Epithelial cell of prostate (primary cell): Measurements from ENCODE around the gene UBE2H.
"Not testable (repeated sequence)": the region's sequence is repeated elsewhere in the genome, so short reads cannot be mapped to it uniquely, and the experiment has no call there.

Experiments used
- DNase-seq: peaks from one replicate; pipeline ENCODE4 v3.0.0-alpha.2; 2011; ENCODE audit warnings: low read depth, low spot score
- H3K27ac ChIP-seq: fragments of 450-650 bp; 2 replicates; pipeline ENCODE4 v1.5.1; 2017; ENCODE audit warnings: mild to moderate bottlenecking

Gene UBE2H

DNA sequence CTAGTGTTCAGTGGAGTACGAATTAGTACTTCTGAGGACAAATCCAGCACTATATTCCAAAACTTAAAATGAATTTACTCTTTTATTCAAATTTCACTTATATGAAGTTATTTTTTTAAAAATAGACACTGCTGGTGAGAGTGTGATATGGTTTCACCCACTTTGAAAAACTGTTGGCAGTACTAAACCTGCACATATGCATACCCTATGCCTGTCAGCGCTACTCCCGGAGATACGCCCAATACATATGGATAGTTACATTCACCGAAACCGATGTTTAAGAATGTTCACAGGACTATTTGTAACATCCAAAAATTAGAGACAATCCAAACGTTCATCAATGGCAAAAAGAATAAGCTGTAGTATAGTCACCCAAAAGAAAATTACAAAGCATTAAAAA is 69.6 kb downstream of the UBE2H start:
- no peak for DNase-seq
- H3K27ac ChIP-seq, result no peak overlapping the region

DNA sequence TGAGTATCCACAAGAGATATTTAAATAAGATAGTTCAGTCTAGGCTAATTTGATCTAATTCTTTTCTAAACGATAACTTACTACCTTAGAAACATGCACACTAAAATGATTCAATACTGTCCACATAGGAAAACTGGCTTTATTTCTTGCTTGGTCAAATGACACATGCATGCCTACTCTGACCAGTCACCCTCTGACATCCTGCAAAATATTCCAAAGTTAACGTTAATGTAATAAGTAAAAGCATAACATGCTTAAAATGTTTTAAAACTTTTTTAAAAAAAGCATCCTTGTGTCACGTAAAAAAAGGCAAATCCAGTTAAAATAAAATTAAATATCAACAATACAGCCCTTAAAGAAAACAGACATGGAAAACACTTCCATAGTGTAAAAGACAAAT is 70.2 kb downstream of the UBE2H start:
- no peak overlapping the region for H3K27ac ChIP-seq
- no peak for DNase-seq

DNA sequence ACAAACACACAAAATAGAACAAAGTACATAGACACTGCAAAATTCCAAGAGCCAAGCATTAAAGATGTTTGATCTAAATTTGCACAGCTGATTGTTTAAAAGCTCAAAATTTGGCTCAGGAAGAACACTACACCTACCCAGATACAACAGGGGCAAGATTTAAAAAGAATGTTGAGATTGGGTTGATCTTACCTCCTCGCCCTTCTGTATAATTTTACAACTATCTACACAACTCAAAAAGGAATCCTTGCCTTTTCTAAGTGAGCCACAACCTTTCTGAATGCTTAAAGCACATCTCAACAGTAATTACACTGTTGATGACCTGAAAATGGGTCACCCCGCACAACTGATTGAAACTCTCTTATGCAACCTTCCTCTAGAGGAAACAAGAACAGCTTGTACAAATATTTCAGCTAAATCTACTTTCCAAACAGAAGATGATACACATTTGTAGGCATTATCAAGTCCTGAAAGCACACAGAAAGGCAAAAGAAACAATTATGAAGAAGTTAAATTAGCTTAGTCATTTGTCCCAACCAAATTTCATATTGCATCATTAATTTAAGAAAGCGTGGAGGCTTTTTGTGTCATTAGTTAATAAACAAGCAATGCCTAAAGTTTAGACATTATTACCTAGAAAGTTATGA is 75.5 kb downstream of the UBE2H start:
- no peak for DNase-seq
- peak overlapping the region; percentile 68 for H3K27ac ChIP-seq

DNA sequence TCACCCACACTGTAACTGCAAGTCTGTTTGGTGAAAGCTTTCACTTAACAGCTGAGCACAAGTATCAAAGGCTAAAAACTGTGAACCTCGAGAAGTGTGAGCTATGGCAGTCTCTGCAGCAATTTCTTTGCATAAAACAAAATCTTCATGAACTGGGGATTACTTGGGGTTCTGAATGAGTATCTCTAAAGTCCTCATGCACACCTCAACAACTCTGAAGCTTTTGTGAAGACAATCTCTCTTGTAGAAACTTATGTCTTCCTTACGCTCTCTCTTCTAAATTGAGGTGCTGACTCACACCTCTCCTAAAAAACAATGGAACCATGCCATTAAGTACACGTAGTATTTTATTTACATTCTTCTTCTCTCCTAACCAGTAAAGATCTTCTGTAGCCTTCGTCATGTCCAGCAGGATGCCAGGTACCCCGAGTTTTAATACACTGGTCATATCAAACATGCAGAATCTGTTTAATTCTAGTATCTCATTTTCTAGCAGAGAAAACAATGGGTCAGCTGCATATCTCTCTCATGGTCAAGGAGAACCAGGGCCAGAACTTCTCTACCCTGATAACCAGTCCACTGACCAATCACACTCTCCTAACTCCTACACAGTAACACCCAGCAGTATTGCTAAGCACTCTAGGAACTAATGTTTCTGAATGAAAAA is 76.9 kb downstream of the UBE2H start:
- peak; percentile 29 for DNase-seq
- peak overlapping the region; percentile 68 for H3K27ac ChIP-seq

DNA sequence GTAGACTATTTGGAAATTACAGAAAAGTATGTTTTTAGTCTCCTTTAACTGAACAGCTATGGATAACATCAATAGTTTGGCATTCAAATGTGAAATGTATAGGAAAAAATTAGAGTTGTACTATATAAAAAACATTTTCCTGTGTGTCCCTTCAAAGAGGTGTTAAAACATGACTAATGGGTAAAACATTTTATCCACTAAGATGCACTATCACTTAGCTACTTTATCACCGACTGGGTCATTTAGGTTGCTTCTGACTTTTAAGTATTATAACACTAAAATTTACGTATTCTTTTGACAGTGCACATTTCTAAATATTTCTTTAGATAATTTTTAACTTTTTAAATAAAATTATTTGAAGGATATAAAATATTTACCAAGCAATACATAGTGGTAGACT is 77.6 kb downstream of the UBE2H start:
- DNase-seq, result no peak

DNA sequence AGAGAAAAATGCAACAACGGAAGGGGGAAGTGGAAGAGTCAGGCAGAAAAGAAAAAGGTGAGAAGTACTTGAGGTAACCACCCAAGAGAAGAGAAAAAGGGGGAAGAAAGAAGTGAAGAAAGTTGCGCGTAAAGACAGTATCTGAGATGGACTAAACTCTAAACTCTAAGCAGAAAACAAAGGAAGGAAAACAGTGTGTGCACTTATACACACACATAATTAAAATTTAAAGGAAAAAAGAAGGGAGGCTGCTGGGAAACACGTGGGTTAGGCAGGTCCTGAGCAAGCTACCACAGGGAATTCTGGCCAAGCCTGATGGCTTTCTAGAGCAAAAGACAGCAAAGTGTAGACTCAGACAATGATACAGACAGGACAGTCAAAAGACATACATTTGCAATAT is 78.0 kb downstream of the UBE2H start:
- no peak overlapping the region for H3K27ac ChIP-seq

More for the DNA sequence above, 77.6 kb downstream of the UBE2H start:
- no peak overlapping the region for H3K27ac ChIP-seq

DNA sequence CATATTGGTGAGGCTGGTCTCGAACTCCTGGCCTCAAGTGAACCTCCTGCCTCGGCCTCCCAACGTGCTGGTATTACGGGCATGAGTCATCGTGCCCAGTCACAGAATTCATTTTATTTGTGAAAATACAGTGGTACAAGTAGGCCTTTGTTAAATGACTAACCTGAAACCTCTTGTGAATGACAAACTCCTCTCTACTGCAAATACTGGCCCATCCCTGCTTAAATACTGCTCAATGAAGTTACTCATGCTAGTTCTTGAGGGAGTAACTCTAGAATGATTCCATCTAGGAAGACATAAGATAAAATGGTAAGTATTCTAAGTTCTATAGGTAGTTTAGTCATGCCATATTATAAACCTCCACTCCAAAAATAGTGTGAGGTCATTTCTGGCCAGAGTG is 80.7 kb downstream of the UBE2H start:
- DNase-seq, result peak; percentile 66
- peak overlapping the region; percentile 59 for H3K27ac ChIP-seq

More for the DNA sequence above, 78.0 kb downstream of the UBE2H start:
- DNase-seq, result no peak

DNA sequence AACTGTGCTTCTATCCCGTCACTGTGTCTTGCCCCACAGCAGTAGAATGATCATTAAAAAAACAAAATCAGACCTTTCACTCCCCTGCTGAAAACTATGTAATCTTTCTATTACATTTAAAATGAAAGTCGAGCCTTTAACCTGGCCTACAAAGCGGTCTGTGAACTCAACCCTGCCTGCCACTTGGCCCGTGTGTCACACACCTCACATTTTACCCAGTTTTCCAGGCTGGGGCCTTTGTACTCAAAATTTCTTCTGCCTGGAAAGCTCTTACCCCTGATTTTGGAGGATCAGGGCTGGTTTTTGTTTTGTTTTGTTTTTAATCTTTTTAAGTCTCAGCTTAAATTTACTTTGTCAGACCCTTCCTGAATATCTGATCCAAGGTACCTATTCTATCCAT is 82.1 kb downstream of the UBE2H start:
- no peak for DNase-seq

DNA sequence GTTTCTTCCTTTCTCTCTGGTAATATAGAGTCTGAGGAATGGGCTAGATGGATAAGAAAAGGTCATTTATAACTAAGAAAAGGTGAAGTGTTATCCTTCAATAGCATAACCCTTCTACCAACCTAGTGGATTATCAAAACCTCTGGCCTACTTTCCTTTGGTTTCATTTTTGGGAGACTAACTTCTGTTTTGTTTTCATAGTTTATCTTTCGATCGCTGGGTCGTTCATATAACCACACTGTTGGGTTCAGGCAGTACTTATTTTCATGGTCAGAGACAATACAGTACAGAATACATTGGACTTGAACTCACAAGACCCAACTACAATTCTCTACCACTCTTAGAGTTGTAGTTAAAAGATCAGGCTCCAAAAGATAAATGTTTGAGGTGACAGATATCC is 86.5 kb downstream of the UBE2H start:
- H3K27ac ChIP-seq, result peak overlapping the region; percentile 29
- no peak for DNase-seq

More for the DNA sequence above, 82.1 kb downstream of the UBE2H start:
- no peak overlapping the region for H3K27ac ChIP-seq

DNA sequence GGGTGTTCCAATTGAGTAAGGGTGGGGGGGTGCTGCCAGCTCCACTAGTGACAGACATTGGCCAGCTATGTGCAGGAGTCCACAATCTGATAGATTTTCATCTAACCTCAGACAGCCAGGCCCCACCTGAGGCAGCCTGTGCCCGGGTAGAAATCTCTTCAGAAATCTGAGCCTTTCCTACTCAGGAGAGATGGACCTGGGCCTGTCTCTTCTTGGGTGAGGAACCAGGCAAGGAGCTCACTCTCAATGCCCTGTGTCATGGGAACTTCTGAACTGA is 86.9 kb downstream of the UBE2H start:
- no peak for DNase-seq
- H3K27ac ChIP-seq, result peak overlapping the region; percentile 29

DNA sequence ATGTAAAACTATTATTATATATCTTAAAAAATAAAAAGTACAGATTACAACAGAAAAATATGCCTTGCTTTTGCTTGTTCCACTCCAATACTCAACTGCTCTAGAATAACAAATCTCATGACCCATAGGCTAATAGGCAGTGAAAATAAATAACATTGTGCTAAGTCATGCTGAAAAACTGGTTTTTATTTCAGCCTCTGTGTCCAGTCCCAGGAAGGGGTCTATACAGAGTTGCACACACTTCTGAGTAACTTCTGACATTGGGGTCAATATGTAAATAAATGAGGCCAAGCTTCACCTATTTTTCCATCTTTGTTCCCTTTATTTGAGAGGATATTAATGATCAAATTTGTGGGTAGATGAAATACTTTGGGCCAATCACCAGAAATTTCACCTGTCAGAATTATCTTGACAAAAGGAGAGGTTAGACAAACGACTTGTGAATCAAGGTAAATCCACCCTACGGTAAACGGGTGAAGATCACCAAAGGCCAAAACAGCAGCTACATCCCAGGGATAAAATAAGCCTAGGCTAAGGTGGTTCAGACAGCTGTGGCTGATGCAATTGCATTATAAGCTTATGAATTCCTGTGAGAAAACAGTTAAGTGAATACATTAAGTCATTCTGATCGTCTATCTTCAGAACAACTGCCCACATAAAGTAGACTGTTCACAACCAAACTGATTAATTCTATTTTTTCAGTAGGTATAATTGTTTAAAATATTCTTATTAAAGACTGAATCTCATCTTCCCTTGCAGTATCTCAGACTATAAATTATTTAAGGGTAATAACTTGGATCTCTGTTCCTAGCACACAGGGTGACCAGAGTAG is 87.5 kb downstream of the UBE2H start:
- no peak for DNase-seq
- peak overlapping the region; percentile 29 for H3K27ac ChIP-seq

DNA sequence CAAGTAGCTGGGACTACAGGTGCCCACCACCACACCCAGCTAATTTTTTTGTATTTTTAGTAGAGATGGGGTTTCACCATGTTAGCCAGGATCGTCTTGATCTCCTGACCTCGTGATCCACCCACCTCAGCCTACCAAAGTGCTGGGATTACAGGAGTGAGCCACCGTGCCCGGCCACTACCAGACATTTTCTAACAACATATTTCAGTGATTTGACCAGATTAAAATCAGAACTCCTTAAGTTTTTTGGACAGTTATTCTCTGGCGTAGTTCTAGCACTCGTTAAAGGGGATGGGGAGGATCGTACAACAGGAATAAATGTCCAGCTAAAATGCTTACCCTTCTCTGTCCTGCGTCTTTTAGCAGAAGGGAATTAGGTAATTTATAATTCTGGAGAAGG is 88.1 kb downstream of the UBE2H start:
- DNase-seq, result not testable (repeated sequence)
- peak overlapping the region; percentile 29 for H3K27ac ChIP-seq

DNA sequence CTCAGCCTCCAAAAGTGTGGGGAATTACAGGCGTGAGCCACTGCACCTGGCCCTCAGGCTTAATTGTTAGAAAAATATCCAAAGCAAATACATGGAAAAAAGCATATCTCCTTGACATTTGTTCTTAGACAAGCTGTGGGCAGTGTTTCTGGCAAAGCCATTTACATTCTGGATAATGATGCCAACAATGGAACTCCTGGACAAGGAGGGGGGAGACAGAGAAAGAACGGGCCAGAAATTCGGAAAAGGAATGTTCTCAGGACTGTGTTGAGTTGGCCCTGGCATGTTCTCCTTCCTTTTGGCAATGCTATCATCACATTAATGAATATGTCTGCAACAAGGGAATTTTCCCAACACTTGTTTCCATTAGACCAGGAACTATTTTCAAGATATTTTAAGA is 88.7 kb downstream of the UBE2H start:
- peak overlapping the region; percentile 29 for H3K27ac ChIP-seq

DNA sequence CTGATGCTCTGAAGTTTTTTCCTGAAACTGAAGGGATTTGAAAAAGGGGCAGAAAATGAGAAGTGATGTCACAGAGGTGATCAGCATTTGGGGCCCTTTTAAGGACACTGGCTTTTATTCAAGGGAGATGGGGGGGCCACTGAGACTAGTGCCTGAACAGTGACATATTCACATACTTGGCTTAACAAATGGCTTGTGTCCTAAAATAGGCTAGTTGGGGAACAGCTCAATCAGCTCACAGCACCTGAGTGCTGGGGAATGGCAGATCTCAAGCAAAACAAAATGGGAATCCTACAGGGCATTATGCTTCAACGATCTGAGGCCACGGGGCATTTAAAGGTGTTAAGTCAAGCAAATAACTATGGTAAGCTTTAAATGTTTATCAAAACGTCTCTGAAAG is 90.1 kb downstream of the UBE2H start:
- no peak for DNase-seq
- no peak overlapping the region for H3K27ac ChIP-seq

More for the DNA sequence above, 88.7 kb downstream of the UBE2H start:
- no peak for DNase-seq

DNA sequence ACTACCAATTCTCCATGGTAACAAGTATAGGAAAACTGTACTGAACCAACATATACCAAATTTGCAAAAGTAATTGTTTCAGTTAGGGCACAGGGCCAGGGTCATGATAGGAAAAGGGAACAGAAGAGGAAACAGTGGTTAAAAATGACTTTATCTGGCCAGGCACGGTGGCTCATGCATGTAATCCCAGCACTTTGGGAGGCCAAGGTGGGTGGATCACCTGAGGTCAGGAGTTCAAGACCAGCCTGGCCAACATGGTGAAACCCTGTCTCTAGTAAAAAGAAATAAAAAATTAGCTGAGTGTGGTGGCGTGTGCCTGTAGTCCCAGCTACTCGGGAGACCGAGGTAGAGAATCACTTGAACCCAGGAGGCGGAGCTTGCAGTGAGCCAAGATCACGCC is 92.0 kb downstream of the UBE2H start:
- not testable (repeated sequence) for H3K27ac ChIP-seq, DNase-seq

DNA sequence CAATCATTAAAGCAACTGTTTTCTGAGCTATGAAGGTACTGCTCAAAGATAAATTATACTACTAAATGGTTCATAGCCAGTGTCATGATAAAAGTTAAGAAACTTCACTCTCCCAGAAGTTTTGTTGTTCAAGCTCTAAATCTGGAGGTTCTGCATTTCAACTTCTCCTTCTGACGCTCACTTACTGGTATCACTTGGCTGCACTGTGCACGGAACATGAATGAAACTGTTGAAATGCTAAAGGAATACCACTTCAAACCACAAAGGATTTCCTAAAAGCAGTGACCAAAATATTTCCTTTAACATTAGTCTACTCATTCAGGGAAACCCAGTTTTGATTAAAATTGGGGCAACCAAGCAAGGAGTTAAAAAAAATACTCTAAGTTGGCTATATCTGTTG is 93.6 kb downstream of the UBE2H start:
- no peak for DNase-seq
- no peak overlapping the region for H3K27ac ChIP-seq

DNA sequence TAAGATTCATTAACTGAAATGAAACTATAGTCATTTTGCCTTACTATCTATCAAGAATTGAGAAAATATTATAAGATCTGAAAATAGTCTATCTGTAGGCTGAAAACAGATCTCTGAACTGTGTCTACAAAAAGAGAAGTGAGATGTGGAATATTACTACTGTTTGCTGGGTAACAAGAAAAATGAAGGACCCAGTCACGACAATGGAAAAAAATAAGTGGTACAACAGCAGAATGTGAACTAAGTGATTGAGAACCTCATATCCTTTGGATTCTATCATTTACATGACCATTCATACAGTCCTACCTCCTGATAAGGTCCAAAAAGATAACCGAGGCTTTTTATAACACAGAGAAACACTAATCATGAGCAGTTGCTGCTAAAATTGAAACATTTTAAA is 94.3 kb downstream of the UBE2H start:
- DNase-seq, result no peak
- no peak overlapping the region for H3K27ac ChIP-seq

DNA sequence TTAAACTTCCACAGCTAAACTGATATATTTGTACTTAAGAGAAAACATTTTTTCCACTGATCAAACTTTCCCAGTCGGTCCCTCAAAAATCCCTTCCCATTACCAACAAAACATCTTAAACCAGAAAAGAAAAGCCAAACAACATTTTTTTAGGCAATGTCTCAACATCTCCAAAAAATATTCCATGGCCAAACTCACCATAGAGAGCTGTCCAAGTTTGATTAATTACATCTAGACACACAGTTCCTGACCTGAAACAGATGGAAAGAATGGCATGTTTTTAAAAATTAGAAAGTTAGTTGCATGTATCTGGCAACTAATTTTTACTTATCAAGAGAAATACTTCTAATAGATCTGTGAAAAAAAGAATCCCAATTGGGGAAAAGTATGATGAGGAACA is 95.4 kb downstream of the UBE2H start:
- H3K27ac ChIP-seq, result no peak overlapping the region
- no peak for DNase-seq

DNA sequence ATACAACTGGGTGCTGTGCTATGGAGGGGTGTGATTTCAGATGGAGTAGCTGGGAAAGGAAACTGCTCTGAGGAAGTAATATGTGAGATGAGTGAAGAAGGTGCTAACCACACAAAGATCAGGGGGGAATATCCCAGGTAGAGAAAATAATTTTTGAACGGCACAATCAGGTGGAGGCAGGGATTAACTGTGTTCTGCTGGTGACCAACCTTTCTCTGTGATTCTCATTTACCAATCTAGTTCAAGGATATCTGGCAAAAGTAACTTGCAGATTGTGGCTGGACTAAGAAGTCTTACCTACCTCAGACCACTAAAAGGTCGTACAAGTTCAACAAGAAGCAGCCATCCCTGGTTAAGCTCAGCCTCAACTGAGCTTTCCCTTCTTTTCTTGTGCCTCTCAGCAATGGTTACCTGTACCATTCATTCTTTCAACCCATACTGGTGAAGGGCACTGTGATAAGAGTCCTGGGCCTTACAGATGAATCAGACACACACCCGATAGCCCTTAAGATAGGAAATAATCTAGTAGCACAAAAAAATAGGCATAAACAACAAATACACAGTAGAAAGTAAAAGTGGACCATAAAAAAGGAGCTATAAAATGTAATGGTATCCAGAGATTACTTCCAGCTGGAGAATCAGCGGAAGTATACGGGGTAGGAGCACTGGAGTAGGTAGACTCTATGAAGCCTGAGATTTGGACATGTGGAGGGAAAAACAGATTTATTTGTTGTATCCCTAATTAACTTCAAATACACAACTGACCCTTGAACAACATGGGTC is 96.6 kb downstream of the UBE2H start:
- peak overlapping the region; percentile 82 for H3K27ac ChIP-seq
- no peak for DNase-seq

DNA sequence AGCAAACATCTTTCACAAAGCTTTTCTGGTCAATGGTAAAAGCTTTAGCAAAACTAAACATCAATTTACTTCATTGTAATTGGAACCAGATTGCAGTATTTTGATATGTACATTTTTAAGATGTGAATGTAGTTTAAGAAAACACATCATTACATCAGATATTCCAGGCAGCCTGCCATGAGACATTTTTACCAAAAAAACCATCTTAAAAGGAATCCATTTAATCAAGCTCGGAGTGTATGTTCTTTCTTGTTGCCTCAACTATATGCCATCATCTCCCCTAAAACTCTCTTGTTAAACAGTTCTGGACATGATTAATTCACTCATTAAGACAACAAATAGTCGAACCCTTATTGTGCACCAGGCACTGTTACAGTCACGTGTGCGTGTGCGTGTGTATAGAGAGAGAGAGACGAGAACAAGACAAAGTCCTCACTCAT is 97.5 kb downstream of the UBE2H start:
- peak overlapping the region; percentile 82 for H3K27ac ChIP-seq
- no peak for DNase-seq

DNA sequence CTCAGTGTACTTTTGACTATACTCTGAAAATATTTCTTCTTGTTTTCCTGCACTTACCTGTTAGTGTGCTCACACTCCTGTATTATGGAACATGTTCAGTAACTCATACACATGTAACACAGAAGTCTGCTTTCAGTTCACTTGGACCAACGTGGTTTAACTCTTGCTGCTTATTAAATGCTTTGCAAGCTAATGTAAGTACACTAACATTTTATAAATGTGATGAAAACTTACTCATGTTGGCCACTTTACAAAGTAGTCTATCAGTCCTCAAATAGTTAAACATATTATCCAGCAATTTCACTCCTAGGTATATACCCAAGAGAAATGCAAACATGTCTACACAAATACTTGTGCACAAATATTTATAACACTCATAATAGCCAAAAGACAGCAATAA is 98.4 kb downstream of the UBE2H start:
- no peak for DNase-seq
- H3K27ac ChIP-seq, result peak overlapping the region; percentile 82
